HEK293 (cell line): ENCODE data around the gene ATP8A2.

Experiments
- CTCF ChIA-PET: fragments of 350-600 bp; formaldehyde crosslinking; extraction: SDS; loops from one replicate; lab custom pipeline; 2021; ENCODE audit warnings: antibody characterized with exemption; lab: Yijun Ruan, JAX
- POLR2A ChIA-PET: fragments of 300-600 bp; formaldehyde crosslinking; extraction: SDS; loops from one replicate; lab custom pipeline; 2020; ENCODE audit warnings: antibody characterized with exemption, inconsistent platforms; lab: Yijun Ruan, JAX
- H3K27ac ChIP-seq: fragments of 200-500 bp; sonication (Bioruptor generic); 2 replicates; pipeline ENCODE4 v1.5.1; 2014; ENCODE audit warnings: low read depth, low read length, control low read depth, inconsistent platforms; ENCODE audit errors: extremely low read depth
- H3K36me3 ChIP-seq, 2 experiments: fragments of 200-500 bp in 1 of 2; sonication (Bioruptor generic) in 1 of 2; 1 replicate in 1 of 2; 2 replicates in 1 of 2; pipeline ENCODE4 v1.5.1; 2014 to 2017; ENCODE audit warnings: inconsistent platforms in 2 of 2, low read length in 2 of 2; ENCODE audit not compliant: control insufficient read depth in 2 of 2, insufficient read depth in 1 of 2
- H3K4me1 ChIP-seq: fragments of 200-500 bp; sonication (Bioruptor generic); 2 replicates; pipeline ENCODE4 v1.5.1; 2014; ENCODE audit warnings: mild to moderate bottlenecking, low read length, inconsistent platforms; ENCODE audit not compliant: control insufficient read depth, insufficient read depth
- H3K4me3 ChIP-seq: 2 replicates; pipeline ENCODE4 v1.5.1; 2011; ENCODE audit warnings: low read depth, mild to moderate bottlenecking, control low read depth, low read length, moderate library complexity
- H3K9me3 ChIP-seq: fragments of 200-500 bp; sonication (Bioruptor generic); 2 replicates; pipeline ENCODE4 v1.5.1; 2014; ENCODE audit warnings: low read depth, low read length, inconsistent platforms; ENCODE audit not compliant: control insufficient read depth, insufficient read depth
- IKZF3 ChIP-seq: fragments of 450-650 bp; IDR thresholded peaks from 2 replicates; pipeline ENCODE4 v1.5.0; 2018; ENCODE audit warnings: missing biosample characterization, mild to moderate bottlenecking, missing genetic modification characterization, moderate library complexity
- PRDM2 ChIP-seq: fragments of 450-650 bp; formaldehyde crosslinking; IDR thresholded peaks from 2 replicates; pipeline ENCODE4 v1.5.1; 2016; ENCODE audit warnings: missing biosample characterization, missing genetic modification characterization, borderline replicate concordance
- PRDM6 ChIP-seq: fragments of 450-650 bp; formaldehyde crosslinking; IDR thresholded peaks from 2 replicates; pipeline ENCODE4 v1.5.1; 2017; ENCODE audit warnings: missing biosample characterization, missing genetic modification characterization
- REST ChIP-seq: fragments of 450-650 bp; formaldehyde crosslinking; IDR thresholded peaks from 2 replicates; pipeline ENCODE4 v1.5.1; 2016; ENCODE audit warnings: missing biosample characterization, missing genetic modification characterization
- SETDB1 ChIP-seq: IDR thresholded peaks from one replicate; pipeline ENCODE4 v1.6.1; 2017; ENCODE audit warnings: mild to moderate bottlenecking, low read length, moderate library complexity, mixed read lengths; ENCODE audit not compliant: insufficient read length
- TRIM28 ChIP-seq: IDR thresholded peaks from 2 replicates; pipeline ENCODE4 v1.6.1; 2011; ENCODE audit warnings: low read length, control low read depth, borderline replicate concordance
- ZNF121 ChIP-seq: fragments of 450-650 bp; formaldehyde crosslinking; IDR thresholded peaks from 2 replicates; pipeline ENCODE4 v1.5.1; 2016; ENCODE audit warnings: missing biosample characterization, missing genetic modification characterization
- ZNF133 ChIP-seq: fragments of 450-650 bp; formaldehyde crosslinking; IDR thresholded peaks from 2 replicates; pipeline ENCODE4 v1.5.1; 2016; ENCODE audit warnings: missing biosample characterization, missing genetic modification characterization
- ZNF174 ChIP-seq: fragments of 450-650 bp; formaldehyde crosslinking; IDR thresholded peaks from 2 replicates; pipeline ENCODE4 v1.5.0; 2017; ENCODE audit warnings: missing biosample characterization, mild to moderate bottlenecking, missing genetic modification characterization
- ZNF18 ChIP-seq: fragments of 450-650 bp; formaldehyde crosslinking; IDR thresholded peaks from 2 replicates; pipeline ENCODE4 v1.5.1; 2016; ENCODE audit warnings: missing biosample characterization, missing genetic modification characterization
- ZNF324 ChIP-seq: fragments of 450-650 bp; formaldehyde crosslinking; IDR thresholded peaks from 2 replicates; pipeline ENCODE4 v1.5.1; 2016; ENCODE audit warnings: missing biosample characterization, missing genetic modification characterization
- ZNF341 ChIP-seq: fragments of 450-650 bp; formaldehyde crosslinking; IDR thresholded peaks from 2 replicates; pipeline ENCODE4; 2016; ENCODE audit warnings: low read depth, missing biosample characterization, missing genetic modification characterization
- ZNF433 ChIP-seq: fragments of 450-650 bp; formaldehyde crosslinking; IDR thresholded peaks from 2 replicates; pipeline ENCODE4 v1.5.1; 2016; ENCODE audit warnings: missing biosample characterization, missing genetic modification characterization, low read depth
- ZNF473 ChIP-seq: fragments of 450-650 bp; formaldehyde crosslinking; IDR thresholded peaks from 2 replicates; pipeline ENCODE4 v1.5.1; 2017; ENCODE audit warnings: missing biosample characterization, missing genetic modification characterization

Gene ATP8A2

GRCh38 chr13:25927363-25927762 lies 555.6 kb downstream of the ATP8A2 start:
- Histone ChIP-seq H3K4me3 (no peak overlapping the region), H3K4me1 (no peaks in the 10 kb centered on the region), H3K27ac (no peak overlapping the region), H3K36me3 (no peaks in the 10 kb centered on the region), H3K9me3 (no peaks in the 10 kb centered on the region)
- POLR2A ChIA-PET = no interaction called here
- CTCF ChIA-PET = no interaction called here
- TF ChIP-seq ZNF18 (tag by site-specific recombination) (no peak), ZNF433 (tag by site-specific recombination) (no peak), REST (tag by site-specific recombination) (no peak), ZNF121 (tag by site-specific recombination) (no peak), ZNF473 (no peak), PRDM6 (no peak), ZNF324 (tag by site-specific recombination) (no peak)

- CTCF ChIA-PET = interaction anchor here (0.7 kb wide), 1 partner anchor 23 kb away, joined by 4 read pairs; no protein-coding TSS in a partner anchor
- Histone ChIP-seq H3K9me3 (no peaks in the 10 kb centered on the region), H3K27ac (no peak overlapping the region), H3K4me1 (no peaks in the 10 kb centered on the region), H3K4me3 (no peak overlapping the region), H3K36me3 (no peaks in the 10 kb centered on the region)
- TF ChIP-seq PRDM2 (tag by site-specific recombination) = no peak
- no peak for TF ChIP-seq ZNF133 (tag by site-specific recombination)
- no peak for TF ChIP-seq SETDB1
- TF ChIP-seq TRIM28 = no peak
- TF ChIP-seq ZNF341 (tag by site-specific recombination) = no peak
- no peak for TF ChIP-seq IKZF3 (tag by site-specific recombination)
- no peak for TF ChIP-seq ZNF174 (tag by site-specific recombination)
- POLR2A ChIA-PET = no interaction called here
Measured at GRCh38 chr13:25927932-25928331, 556.2 kb downstream of the ATP8A2 start.
